Ammon's horn (tissue), 1 donor: ENCODE results near the gene DYNC2I2.
A peak's percentile ranks its signal among the peaks of the same experiment; 100 is the strongest.
"Not testable (repeated sequence)": the region's sequence is repeated elsewhere in the genome, so short reads cannot be mapped to it uniquely, and the experiment has no call there.

ENCODE experiments used
- DNase-seq: peaks from one replicate; pipeline ENCODE4 v3.0.0-alpha.2; 2016; ENCODE audit warnings: low spot score

The DYNC2I2 gene

DNA sequence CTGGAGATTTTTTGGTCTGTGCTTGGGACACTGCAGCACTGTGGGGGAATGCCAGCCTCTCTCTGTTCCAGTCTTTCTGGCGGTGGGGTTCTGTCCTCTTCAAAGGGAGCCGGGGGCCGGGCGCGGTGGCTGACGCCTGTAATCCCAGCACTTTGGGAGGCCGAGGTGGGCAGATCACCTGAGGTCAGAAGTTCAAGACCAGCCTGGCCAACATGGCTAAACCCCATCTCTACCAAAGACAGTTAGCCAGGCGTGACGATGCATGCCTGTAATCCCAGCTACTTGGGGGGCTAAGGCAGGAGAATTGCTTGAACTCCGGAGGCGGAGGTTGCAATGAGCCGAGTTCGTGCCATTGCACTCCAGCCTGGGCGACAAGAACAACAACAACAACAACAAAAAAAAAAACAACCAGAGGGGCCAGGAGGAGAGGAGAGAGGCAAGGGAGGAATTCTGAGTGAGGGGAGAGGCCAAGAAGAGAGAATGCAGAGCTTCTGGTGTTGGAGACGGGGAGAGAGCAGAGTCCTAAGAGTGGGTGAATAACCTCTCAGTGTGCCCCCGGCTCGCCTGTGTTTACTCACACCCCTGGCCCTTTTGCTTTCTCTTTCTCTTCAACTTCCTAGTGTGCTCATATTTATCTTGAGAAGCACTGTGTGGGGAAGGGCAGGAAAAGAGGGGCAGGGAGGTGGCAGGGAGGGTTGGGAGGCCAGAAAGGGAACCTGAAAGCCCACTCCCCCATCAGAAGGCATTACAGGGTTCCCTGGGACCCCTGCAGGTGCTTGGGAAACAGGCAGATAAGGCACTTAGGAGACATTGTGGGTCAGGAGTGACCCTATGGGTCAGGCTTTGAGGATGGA is 29.2 kb upstream of the DYNC2I2 start:
- peak; percentile 20 for DNase-seq

GRCh38 chr9:128684325-128685199 is 27.9 kb upstream of the DYNC2I2 start:
- peak; percentile 80 for DNase-seq

DNA sequence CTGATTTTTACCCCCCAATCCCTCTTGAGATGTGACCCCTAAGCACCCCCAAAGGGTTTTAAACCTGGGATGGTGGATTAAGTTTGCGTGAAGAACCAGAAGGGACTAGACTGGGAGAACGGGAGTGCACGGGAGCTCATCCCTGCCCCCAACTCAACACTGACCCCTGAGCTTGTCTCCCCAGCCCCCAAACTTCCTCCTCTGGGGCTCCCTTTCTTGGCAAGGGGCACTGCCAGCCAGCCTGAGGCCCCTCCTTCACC is 27.3 kb upstream of the DYNC2I2 start:
- DNase-seq = no peak

GRCh38 chr9:128683340-128684064 is 26.9 kb upstream of the DYNC2I2 start:
- DNase-seq = peak; percentile 38

DNA sequence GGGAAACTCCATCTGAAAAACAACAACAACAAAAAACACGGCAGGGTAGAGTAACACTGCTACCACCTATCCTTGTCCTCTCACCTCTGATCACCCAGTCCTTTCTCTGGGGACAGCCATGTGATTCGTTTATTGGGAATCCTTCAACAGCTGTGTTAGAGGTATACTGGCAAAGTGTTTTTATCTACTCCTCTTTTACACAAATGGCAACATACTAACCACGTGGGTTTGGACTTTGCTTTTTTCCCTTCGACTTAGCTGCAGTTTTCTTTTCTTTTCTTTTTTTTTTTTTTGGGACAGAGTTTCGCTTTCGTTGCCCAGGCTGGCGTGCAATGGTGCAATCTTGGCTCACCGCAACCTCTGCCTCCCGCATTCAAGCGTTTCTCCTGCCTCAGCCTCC is 21.1 kb upstream of the DYNC2I2 start:
- DNase-seq = no peak

DNA sequence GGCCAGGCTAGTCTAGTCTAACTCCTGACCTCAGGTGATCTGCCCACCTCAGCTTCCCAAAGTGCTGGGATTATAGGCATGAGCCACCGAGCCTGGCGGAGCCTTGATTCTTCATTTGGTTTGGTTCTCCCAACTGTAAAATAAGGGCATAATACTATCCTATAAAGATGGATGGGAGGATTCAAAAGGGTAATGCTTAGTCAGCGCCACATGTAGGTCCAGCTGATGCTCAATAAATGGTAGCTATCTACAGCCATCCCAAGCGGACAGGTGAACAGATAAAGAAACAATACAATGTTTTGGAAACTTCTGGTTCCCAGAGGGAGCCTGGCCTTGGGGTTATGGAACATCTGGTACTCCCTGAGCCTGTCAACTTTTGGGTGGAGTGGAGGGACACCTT is 18.7 kb upstream of the DYNC2I2 start:
- DNase-seq = no peak

- DNase-seq = no peak
Observed at GRCh38 chr9:128669786-128670185, 13.1 kb upstream of the DYNC2I2 start.

GRCh38 chr9:128666481-128666941 is 9.9 kb upstream of the DYNC2I2 start:
- not testable (repeated sequence) for DNase-seq

DNA sequence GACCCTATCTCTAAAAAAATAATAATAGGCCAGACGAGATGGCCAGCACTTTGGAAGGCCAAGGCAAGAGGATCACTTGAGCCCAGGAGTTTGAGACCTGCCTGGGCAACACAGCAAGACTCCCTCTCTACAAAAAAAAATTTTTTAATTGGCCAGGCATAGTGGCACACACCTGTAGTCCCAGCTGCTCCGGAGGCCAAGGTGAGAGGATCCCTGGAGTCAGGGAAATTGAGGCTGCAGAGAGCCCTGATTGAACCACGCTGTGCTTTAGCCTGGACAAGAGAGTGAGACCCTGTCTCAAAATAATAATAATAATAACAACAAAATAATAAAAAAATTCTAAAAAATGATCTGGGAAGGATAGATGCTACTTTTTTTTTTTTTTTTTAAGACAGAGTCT is 1.1 kb upstream of the DYNC2I2 start:
- no peak for DNase-seq

DNA sequence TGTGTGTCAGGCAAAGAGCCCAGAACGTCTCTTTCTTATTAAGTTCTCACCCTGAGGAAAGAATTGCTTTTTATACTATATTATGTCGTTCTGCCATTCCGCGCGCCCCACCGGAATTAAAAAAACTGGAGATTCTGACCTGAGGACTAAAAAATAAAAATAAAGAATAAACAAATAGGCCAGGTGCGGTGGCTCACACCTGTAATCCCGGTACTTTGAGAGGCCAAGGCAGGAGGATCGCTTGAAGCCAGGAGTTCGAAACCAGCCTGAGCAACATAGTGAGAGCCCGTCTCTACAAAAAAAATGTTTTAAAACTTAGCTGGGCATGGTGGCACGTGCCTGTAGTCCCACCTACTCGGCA is 677 bp upstream of the DYNC2I2 start:
- DNase-seq = no peak

DNA sequence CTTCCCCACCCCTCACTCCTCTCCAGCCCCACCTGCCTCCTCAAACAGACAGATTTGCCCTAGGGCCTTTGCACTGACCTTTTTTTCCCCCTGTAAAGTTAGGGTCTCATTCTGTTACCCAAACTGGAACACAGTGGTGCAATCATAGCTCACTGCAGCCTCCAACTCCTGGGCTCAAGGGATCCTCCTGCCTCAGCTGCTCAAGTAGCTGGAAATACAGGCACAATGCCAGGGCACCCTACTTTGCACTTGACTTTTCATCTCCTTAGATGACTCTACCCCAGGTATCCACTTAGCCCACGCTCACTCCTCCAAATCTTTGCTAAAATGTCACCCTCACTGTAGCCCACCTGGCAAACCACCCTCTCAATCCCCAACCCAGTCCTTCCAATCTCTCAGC is 2.2 kb downstream of the DYNC2I2 start:
- DNase-seq = no peak

DNA sequence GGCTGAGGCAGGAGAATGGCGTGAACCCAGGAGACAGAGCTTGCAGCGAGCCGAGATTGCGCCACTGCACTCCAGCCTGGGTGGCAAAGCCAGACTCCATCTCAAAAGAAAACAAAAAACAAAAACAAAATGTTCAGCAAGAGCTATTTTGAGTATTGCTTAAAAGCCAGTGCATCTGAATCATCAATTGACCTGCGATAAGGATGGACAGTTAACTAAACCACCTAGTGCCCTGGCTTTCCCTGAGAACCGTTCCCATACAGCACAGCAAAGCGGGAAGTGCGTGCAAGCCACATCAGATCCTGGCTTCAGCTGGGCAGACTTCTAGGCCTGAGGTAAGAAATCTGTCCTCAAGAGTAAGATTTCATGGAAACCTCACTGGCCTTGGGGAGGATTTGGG is 2.7 kb downstream of the DYNC2I2 start:
- DNase-seq = no peak

DNA sequence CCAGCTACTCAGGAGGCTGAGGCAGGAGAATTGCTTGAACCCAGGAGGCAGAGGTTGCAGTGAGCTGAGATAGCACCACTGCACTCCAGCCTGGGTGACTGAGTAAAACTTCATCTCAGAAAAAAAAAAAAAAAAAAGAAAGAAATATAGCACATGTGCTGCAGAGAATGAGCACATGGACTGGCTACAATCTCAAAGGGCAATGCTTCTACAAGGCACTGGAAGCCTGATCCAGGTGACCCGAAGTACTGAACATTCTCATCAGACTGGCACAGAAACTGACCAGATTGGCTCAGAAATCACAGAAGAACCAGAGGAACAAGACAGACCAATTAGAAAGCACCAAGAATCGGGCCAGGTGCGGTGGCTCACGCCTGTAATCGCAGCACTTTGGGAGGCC is 4.8 kb downstream of the DYNC2I2 start:
- DNase-seq = no peak

DNA sequence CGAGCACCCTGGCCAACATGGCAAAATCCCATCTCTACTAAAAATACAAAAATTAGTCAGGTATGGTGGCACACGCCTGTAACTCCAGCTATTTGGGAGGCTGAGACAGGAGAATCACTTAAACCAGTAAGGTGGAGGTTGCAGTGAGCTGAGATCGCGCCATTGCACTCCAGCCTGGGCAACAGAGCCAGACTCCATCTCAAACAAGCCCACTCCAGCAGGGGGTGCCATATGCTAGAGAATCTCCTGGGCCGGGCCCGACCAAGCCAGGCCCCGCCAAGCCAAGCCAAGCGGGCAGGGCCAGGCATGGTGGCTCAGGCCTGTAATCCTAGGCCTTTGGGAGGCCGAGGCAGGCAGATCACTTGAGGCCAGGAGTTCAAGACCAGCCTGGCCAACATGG is 8.4 kb downstream of the DYNC2I2 start:
- DNase-seq = not testable (repeated sequence)

- no peak for DNase-seq
Observed at GRCh38 chr9:128643519-128644300, 12.9 kb downstream of the DYNC2I2 start.

DNA sequence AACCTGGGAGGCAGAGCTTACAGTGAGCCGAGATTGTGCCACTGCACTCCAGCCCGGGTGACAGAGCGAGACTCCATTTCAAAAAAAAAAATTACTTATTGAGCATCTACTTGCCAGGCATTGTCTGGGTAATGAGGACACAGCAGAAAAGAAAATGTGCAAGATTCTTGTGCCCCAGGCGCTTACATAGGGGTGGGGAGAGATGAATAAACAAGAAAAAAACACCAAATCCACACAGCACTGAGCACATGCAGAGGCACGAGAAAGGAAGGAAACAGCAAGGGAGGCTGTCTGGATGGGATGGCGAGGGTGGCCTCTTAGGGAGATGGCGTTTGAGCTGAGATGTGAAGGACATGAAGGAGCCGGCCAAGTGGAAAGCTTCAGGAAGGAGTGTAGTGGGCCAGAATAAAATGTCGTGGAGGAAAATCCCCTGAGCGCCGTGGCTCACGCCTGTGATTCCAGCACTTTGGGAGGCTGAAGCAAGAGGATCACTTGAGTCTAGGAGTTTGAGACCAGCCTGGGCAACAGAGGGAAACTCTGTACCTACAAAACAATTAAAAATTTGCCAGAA is 13.9 kb downstream of the DYNC2I2 start:
- no peak for DNase-seq

- no peak for DNase-seq
Observed at GRCh38 chr9:128640603-128641002, 16.0 kb downstream of the DYNC2I2 start.

GRCh38 chr9:128638580-128638979 is 18.1 kb downstream of the DYNC2I2 start:
- DNase-seq = no peak

DNA sequence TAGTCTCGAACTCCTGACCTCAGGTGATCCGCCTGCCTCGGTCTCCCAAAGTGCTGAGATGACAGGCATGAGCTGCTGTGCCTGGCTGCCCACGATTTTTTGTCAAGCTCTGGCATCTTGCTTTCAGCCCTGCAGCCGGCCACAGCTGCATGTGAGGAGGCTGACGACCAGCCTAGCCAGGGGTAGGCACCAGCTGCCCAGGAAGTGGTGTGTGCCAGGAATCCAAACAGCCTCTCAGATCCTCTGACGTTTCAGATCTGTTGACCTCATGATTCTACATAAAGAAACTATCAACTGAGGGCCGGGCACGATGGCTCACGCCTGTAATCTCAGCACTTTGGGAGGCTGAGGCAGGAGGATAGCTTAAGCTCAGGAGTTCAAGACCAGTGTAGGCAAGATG is 19.0 kb downstream of the DYNC2I2 start:
- DNase-seq = peak; percentile 47

GRCh38 chr9:128636556-128637530 is 19.8 kb downstream of the DYNC2I2 start:
- no peak for DNase-seq
